PFSK-1 (cell line): ENCODE measurements around the gene CACNB1.

Source experiments
- FOXP2 ChIP-seq: optimal IDR thresholded peaks from 2 replicates; pipeline ENCODE3; 2011; ENCODE audit warnings: borderline replicate concordance, control low read depth, inconsistent platforms; ENCODE audit not compliant: insufficient read depth; ENCODE audit errors: extremely low read length, extremely low read depth
- POLR2AphosphoS5 ChIP-seq: IDR thresholded peaks from 2 replicates; pipeline ENCODE4 v1.6.1; 2012; ENCODE audit warnings: low read depth, mild to moderate bottlenecking, control low read depth, low read length, moderate library complexity
- SIN3A ChIP-seq: IDR thresholded peaks from 2 replicates; pipeline ENCODE4 v1.6.1; 2012; ENCODE audit warnings: mild to moderate bottlenecking, low read length, moderate library complexity, borderline replicate concordance; ENCODE audit not compliant: insufficient read depth
- TAF1 ChIP-seq: IDR thresholded peaks from 2 replicates; pipeline ENCODE4 v1.6.1; 2012; ENCODE audit warnings: low read length, control low read depth, borderline replicate concordance; ENCODE audit not compliant: insufficient read depth
- TF ChIP-seq, protein P1 (sequence below), 2 experiments: IDR thresholded peaks; 2 replicates each; pipeline versions ENCODE4 v1.6.1 to v1.8.0; 2011 to 2012; ENCODE audit warnings: low read depth in 2 of 2, low read length in 2 of 2, control low read depth in 1 of 2, inconsistent platforms in 1 of 2, mild to moderate bottlenecking in 1 of 2, moderate library complexity in 1 of 2; ENCODE audit not compliant: insufficient read depth in 1 of 2

The CACNB1 gene

GRCh38 chr17:39230361-39230760, 32.9 kb upstream of the CACNB1 start:
- TF ChIP-seq FOXP2 (no peak), POLR2AphosphoS5 (no peak), TAF1 (no peak), SIN3A (no peak)
- TF ChIP-seq, protein P1, sequence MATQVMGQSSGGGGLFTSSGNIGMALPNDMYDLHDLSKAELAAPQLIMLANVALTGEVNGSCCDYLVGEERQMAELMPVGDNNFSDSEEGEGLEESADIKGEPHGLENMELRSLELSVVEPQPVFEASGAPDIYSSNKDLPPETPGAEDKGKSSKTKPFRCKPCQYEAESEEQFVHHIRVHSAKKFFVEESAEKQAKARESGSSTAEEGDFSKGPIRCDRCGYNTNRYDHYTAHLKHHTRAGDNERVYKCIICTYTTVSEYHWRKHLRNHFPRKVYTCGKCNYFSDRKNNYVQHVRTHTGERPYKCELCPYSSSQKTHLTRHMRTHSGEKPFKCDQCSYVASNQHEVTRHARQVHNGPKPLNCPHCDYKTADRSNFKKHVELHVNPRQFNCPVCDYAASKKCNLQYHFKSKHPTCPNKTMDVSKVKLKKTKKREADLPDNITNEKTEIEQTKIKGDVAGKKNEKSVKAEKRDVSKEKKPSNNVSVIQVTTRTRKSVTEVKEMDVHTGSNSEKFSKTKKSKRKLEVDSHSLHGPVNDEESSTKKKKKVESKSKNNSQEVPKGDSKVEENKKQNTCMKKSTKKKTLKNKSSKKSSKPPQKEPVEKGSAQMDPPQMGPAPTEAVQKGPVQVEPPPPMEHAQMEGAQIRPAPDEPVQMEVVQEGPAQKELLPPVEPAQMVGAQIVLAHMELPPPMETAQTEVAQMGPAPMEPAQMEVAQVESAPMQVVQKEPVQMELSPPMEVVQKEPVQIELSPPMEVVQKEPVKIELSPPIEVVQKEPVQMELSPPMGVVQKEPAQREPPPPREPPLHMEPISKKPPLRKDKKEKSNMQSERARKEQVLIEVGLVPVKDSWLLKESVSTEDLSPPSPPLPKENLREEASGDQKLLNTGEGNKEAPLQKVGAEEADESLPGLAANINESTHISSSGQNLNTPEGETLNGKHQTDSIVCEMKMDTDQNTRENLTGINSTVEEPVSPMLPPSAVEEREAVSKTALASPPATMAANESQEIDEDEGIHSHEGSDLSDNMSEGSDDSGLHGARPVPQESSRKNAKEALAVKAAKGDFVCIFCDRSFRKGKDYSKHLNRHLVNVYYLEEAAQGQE (IDR thresholded peaks at IDR 0.05; ENCODE audit: insufficient read depth in 1 of 2, low read depth in 2 of 2, low read length in 2 of 2), result no peak

- no peak; the same call in 1 of the 2 replicates for TF ChIP-seq SIN3A
- peak; percentile 54 for TF ChIP-seq FOXP2
These were observed 31.9 kb upstream of the CACNB1 start for GRCh38 chr17:39229274-39229913.

- no peak for TF ChIP-seq SIN3A
These were observed 30.0 kb upstream of the CACNB1 start for GRCh38 chr17:39227364-39227919.

GRCh38 chr17:39225959-39226683, 28.7 kb upstream of the CACNB1 start:
- TF ChIP-seq, protein P1 (IDR thresholded peaks at IDR 0.05; ENCODE audit: insufficient read depth in 1 of 2, low read depth in 2 of 2, low read length in 2 of 2), result no peak
- TF ChIP-seq FOXP2 (no peak), SIN3A (no peak), POLR2AphosphoS5 (no peak), TAF1 (no peak)

DNA sequence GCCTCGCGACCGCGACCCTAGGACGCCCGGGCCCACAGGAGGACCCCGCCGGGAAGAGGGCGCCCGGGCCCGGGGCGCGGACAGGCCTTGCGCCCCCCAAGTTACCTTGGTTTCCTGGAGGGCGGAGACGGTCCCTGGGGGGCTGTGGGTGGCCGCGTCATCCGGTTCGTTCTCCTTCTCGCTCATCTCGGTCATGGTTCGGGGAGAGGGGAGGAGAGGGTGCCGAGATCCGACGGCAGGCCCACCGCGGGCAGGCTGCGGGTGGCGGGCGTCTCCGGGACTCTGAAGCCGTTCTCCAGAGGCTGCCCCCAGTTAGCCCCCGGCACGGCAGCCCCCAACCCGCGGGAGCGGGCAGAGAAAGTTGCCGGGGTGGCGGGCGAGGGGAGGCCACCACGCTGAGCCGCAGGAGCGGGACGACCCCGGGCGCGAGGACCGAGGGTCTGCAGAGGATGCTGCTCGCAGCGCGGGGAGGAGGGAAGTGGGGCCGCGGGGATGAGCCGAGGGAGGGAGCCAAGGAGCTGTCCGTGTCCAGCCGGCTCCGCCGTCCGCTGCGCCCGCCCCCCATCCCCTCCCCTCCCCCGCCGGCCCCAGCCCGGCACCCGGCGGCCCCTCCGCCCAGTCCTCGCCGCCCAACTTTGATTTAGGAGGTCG, 28.0 kb upstream of the CACNB1 start, which contains the start of gene STAC2:
STAC2 (minus strand) TSS at position 638 of the 651 bp plus-strand sequence; CDS start at position 195, 443 bp downstream.
- TF ChIP-seq, protein P1 (IDR thresholded peaks at IDR 0.05; ENCODE audit: insufficient read depth in 1 of 2, low read depth in 2 of 2, low read length in 2 of 2), result 0 out of 4 replicates have a peak, but pooled peaks of 1 of the 2 experiments have one; percentile 20
- TF ChIP-seq SIN3A, result no peak
